Choroid plexus epithelial cell (primary cell): Measurements from ENCODE around the gene SRRM1.
A peak's percentile ranks its signal among the peaks of the same experiment; 100 is the strongest.
"Not testable (repeated sequence)": the region's sequence is repeated elsewhere in the genome, so short reads cannot be mapped to it uniquely, and the experiment has no call there.

Experiments used
- DNase-seq: peaks from one replicate; pipeline ENCODE4 v3.0.0-alpha.2; 2010; ENCODE audit warnings: low read depth
- H3K4me3 ChIP-seq: 2 replicates; pipeline ENCODE4 v1.5.1; 2011; ENCODE audit warnings: low read depth, mild to moderate bottlenecking, control low read depth, low read length, moderate library complexity
- CTCF ChIP-seq: conservative IDR thresholded peaks from 2 replicates; pipeline ENCODE4 v1.5.1; 2011; ENCODE audit warnings: low read depth, mild to moderate bottlenecking, control low read depth, inconsistent platforms, low read length, moderate library complexity

SRRM1 gene

GRCh38 chr1:24717887-24718650 lies 75.0 kb downstream of the SRRM1 start:
- no peak overlapping the region for H3K4me3 ChIP-seq
- no peak for TF ChIP-seq CTCF
- DNase-seq, result no peak

GRCh38 chr1:24720152-24720551 lies 77.0 kb downstream of the SRRM1 start:
- TF ChIP-seq CTCF, result no peak
- no peak overlapping the region for H3K4me3 ChIP-seq
- DNase-seq, result peak; percentile 61

GRCh38 chr1:24721533-24721932 lies 78.4 kb downstream of the SRRM1 start:
- TF ChIP-seq CTCF, result no peak
- no peak overlapping the region for H3K4me3 ChIP-seq
- no peak for DNase-seq

GRCh38 chr1:24722073-24723035 lies 79.3 kb downstream of the SRRM1 start:
- not testable (repeated sequence) for DNase-seq, H3K4me3 ChIP-seq
